BE2C (cell line): Measurements from ENCODE around the gene GPRIN2.

Experiments
- DNase-seq: peaks from one replicate; pipeline ENCODE4 v3.0.0-alpha.2; 2020
- H3K27me3 ChIP-seq: fragments of 250-450 bp; sonication (Bioruptor Pico); 2 replicates; pipeline ENCODE4 v1.5.1; 2020; ENCODE audit warnings: mild to moderate bottlenecking
- H3K36me3 ChIP-seq: fragments of 250-450 bp; sonication (Bioruptor Pico); 2 replicates; pipeline ENCODE4 v1.5.1; 2020; ENCODE audit warnings: mild to moderate bottlenecking
- H3K4me1 ChIP-seq: fragments of 250-450 bp; sonication (Bioruptor Pico); 2 replicates; pipeline ENCODE4 v1.5.1; 2020
- H3K4me3 ChIP-seq: 2 replicates; pipeline ENCODE4 v1.5.1; 2011; ENCODE audit warnings: low read depth, low read length
- H3K9me3 ChIP-seq: fragments of 250-450 bp; sonication (Bioruptor Pico); 2 replicates; pipeline ENCODE4 v1.5.1; 2020
- CTCF ChIP-seq: IDR thresholded peaks from 2 replicates; pipeline ENCODE4 v1.5.1; 2012; ENCODE audit warnings: mild to moderate bottlenecking, low read depth, low read length

Gene GPRIN2

DNA sequence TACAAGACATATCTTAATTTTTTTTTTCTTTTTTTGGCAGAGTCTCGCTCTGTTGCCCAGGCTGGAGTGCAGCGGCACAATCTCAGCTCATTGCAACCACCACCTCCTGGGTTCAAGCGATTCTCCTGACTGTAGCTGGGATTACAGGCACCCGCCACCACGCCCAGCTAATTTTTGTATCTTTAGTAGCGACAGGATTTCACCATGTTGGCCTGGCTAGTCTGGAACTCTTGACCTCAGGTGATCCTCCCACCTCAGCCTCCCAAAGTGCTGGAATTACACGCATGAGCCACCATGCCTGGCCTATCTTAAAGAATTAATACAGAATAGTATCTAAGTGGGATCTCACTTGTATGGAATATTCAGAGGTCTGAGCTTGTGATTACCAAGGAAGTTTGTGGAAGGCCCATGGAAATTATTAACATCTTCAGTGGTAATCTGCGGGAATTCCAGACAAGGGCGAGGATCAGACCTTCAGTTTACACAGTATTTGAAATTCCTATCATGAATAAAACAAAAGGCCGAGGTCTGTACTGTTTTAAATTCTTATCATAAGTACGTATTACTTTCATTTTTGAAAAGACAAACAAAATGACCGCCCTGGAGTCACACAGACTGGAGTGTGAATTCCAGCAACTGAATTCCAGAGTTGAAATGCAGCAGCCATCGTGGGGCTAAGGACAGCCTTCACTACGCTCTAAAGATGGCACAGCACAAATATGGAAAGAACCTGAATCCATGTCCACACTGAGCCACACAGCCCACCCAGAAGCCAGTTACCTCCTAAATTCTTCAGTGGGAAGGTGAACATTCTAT lies 16.7 kb downstream of the GPRIN2 start:
- no peak for DNase-seq
- Histone ChIP-seq H3K27me3 (no peaks in the 10 kb centered on the region), H3K4me3 (no peak overlapping the region), H3K36me3 (no peaks in the 10 kb centered on the region), H3K9me3 (no peaks in the 10 kb centered on the region), H3K4me1 (no peaks in the 10 kb centered on the region)
- no peak for TF ChIP-seq CTCF

DNA sequence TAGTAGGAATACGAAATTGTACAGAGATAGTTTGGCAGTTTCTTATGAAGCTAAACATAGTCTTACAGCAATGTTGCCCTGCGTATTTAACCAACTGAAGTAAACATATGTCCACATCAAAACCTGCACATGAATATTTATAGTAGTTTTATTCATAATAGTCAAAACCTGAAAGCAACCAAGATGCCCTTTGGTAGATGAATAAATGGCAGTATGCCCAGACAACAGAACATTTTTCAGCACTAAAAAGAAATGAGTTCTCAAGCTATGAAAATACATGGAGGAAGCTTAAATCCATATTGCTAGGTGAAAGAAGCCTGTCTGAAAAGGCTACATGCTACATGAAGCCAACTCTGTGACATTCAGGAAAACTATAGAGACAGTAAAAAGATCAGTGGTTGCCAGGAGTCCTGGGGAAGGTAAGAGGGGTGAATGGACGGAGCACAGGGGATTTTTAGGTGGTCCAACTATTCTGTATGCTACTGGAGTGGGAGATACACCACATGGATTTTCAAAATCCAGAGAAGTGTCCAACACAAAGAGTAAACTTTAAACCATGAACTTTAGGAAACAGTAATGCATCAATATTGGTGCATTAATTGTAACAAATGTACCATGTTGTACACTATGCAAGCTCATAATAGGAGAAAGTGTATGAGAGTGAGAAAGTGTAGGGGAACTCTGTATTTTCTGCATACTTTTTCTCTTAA lies 17.6 kb downstream of the GPRIN2 start:
- Histone ChIP-seq H3K9me3 (no peaks in the 10 kb centered on the region), H3K4me1 (no peaks in the 10 kb centered on the region), H3K4me3 (no peak overlapping the region), H3K27me3 (no peaks in the 10 kb centered on the region), H3K36me3 (no peaks in the 10 kb centered on the region)
- TF ChIP-seq CTCF = no peak
- DNase-seq = no peak

DNA sequence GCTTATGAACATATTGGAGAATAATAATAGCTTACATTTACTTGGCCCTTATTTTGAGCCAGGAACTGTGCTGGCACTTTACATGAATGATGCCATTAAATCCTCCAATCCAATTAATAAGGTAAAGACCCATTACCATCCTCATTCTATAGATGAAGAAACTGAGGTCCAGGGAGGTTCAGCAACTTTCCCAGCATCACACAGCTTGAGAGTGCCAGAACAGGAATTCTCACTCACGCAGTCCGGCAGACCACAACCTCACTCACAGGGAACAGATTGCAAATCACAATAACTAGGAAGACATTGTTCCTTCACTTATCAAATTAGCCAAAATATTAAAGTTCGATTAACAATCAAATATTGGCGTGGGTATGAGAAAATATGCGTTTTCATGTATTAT lies 18.3 kb downstream of the GPRIN2 start:
- Histone ChIP-seq H3K4me3 (no peak overlapping the region), H3K9me3 (no peaks in the 10 kb centered on the region), H3K27me3 (no peaks in the 10 kb centered on the region), H3K4me1 (no peaks in the 10 kb centered on the region), H3K36me3 (no peaks in the 10 kb centered on the region)
- no peak for DNase-seq
- no peak for TF ChIP-seq CTCF

DNA sequence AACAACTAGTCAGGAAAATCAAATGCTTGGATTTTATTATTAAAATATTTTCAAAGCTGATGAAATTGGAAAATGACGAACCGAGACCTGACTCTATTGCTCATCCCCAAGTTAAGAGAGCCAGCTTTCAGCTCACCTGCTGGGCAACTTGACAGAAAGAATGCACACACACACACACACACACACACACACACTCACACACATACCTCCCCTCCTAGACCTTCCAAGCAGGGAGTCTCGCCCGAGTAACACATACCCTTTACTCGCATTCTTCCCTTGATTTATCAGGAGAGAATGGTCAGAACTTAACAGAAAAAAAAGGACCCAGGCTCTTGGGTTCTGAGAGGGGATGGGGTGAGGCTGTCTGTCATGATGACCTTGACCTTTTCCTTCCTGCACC lies 19.1 kb downstream of the GPRIN2 start:
- TF ChIP-seq CTCF = no peak
- no peaks in the 10 kb centered on the region for H3K36me3 ChIP-seq
- no peak overlapping the region for H3K4me3 ChIP-seq
- H3K9me3 ChIP-seq = no peaks in the 10 kb centered on the region
- H3K27me3 ChIP-seq = no peaks in the 10 kb centered on the region
- H3K4me1 ChIP-seq = no peaks in the 10 kb centered on the region
- DNase-seq = no peak

DNA sequence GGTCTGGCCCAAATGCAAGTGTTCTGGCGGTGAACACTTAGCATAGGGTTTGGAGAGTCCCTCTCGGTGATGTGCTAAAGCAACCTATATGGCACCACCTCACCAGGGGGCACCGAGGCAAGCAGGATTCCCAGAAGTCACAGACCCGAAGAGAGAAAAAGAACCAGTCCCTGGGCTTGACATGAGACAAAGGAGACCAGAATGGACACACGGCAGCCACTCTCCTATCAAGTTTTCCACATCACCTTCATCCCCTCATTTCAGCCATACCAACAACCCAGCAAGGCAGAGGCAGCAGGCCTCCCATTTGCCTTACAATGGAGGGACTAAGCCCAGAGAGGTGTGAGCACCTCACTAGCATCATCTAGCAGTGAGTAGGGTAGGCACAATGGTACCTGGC lies 19.7 kb downstream of the GPRIN2 start:
- Histone ChIP-seq H3K9me3 (no peaks in the 10 kb centered on the region), H3K4me3 (no peak overlapping the region), H3K27me3 (no peaks in the 10 kb centered on the region), H3K4me1 (no peaks in the 10 kb centered on the region), H3K36me3 (no peaks in the 10 kb centered on the region)
- no peak for TF ChIP-seq CTCF
- peak; percentile 5 for DNase-seq

GRCh38 chr10:46536171-46536570 lies 20.3 kb downstream of the GPRIN2 start:
- Histone ChIP-seq H3K9me3 (no peaks in the 10 kb centered on the region), H3K4me1 (no peaks in the 10 kb centered on the region), H3K27me3 (no peaks in the 10 kb centered on the region), H3K4me3 (no peak overlapping the region), H3K36me3 (no peaks in the 10 kb centered on the region)
- no peak for TF ChIP-seq CTCF
- DNase-seq = peak; percentile 2
